Neural crest cell (in vitro differentiated cells): Measurements from ENCODE around the gene NOTUM. TPM values are rescaled to one million over a fixed set of nuclear protein-coding genes. Genes with fewer than 3 reads are reported as not detected.

ENCODE experiments used
- DNase-seq: peaks from one replicate; pipeline ENCODE4 v3.0.0; 2021; ENCODE audit warnings: low read depth, mixed read lengths, low spot score
- H3K27ac Mint-ChIP-seq: one replicate; pipeline ENCODE4 v1.8.0; 2021; ENCODE audit warnings: mild to moderate bottlenecking, mixed read lengths; ENCODE audit not compliant: unreplicated experiment
- H3K27me3 Mint-ChIP-seq: 2 replicates; pipeline ENCODE4 v1.8.0; 2021; ENCODE audit warnings: low read depth, mild to moderate bottlenecking, mixed read lengths
- H3K36me3 Mint-ChIP-seq: 2 replicates; pipeline ENCODE4 v1.8.0; 2021; ENCODE audit warnings: low read depth, mild to moderate bottlenecking, mixed read lengths
- H3K4me1 Mint-ChIP-seq: 2 replicates; pipeline ENCODE4 v1.8.0; 2021; ENCODE audit warnings: mixed read lengths
- H3K4me3 Mint-ChIP-seq: one replicate; pipeline ENCODE4 v1.8.0; 2021; ENCODE audit warnings: mild to moderate bottlenecking, mixed read lengths
- H3K9me3 Mint-ChIP-seq: 2 replicates; pipeline ENCODE4 v1.8.0; 2021; ENCODE audit warnings: mixed read lengths
- total RNA-seq: library from RNA; stranded (reverse); gene quantifications from 2 replicates; pipeline ENCODE4 v1.2.1, GENCODE V29; 2021
- TF ChIP-seq, protein P1 (sequence below): fragments of 200-600 bp; sonication (generic); conservative IDR thresholded peaks from 2 replicates; pipeline ENCODE4 v1.5.0; 2021; ENCODE audit warnings: antibody characterized with exemption, mild to moderate bottlenecking

NOTUM gene
- total RNA-seq, 1 donor from 2014 or later = 6.3 TPM

DNA sequence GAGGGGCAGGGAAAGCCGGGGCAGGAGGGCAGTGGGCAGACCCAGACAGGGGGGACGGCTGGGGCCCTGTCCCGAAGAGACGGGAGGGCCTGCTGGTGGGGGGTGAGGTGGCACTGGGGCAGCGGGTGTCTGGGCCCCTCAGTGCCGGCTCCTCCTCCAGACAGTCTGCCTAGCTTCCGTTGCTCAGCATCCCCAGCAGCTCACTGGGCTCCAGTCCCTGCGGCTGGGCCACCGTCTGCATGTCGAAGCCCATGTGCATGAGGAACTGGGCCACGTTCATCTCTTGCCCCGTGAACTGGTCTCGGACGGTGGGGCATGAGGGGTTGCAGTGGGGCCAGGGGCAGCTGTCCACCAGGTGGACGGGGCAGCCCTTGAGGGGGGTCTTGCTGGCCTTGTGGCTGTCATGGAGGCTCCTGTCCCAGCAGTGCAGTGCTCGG lies 8.2 kb downstream of the NOTUM start:
- H3K27ac Mint-ChIP-seq = no peak overlapping the region
- peaks cover 6% of the 10 kb centered on the region for H3K27me3 Mint-ChIP-seq
- peaks cover 14% of the 10 kb centered on the region for H3K4me1 Mint-ChIP-seq
- no peaks in the 10 kb centered on the region for H3K9me3 Mint-ChIP-seq
- TF ChIP-seq, protein P1, sequence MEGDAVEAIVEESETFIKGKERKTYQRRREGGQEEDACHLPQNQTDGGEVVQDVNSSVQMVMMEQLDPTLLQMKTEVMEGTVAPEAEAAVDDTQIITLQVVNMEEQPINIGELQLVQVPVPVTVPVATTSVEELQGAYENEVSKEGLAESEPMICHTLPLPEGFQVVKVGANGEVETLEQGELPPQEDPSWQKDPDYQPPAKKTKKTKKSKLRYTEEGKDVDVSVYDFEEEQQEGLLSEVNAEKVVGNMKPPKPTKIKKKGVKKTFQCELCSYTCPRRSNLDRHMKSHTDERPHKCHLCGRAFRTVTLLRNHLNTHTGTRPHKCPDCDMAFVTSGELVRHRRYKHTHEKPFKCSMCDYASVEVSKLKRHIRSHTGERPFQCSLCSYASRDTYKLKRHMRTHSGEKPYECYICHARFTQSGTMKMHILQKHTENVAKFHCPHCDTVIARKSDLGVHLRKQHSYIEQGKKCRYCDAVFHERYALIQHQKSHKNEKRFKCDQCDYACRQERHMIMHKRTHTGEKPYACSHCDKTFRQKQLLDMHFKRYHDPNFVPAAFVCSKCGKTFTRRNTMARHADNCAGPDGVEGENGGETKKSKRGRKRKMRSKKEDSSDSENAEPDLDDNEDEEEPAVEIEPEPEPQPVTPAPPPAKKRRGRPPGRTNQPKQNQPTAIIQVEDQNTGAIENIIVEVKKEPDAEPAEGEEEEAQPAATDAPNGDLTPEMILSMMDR = no peak
- no peak overlapping the region for H3K4me3 Mint-ChIP-seq
- H3K36me3 Mint-ChIP-seq = no peaks in the 10 kb centered on the region
- DNase-seq = no peak

DNA sequence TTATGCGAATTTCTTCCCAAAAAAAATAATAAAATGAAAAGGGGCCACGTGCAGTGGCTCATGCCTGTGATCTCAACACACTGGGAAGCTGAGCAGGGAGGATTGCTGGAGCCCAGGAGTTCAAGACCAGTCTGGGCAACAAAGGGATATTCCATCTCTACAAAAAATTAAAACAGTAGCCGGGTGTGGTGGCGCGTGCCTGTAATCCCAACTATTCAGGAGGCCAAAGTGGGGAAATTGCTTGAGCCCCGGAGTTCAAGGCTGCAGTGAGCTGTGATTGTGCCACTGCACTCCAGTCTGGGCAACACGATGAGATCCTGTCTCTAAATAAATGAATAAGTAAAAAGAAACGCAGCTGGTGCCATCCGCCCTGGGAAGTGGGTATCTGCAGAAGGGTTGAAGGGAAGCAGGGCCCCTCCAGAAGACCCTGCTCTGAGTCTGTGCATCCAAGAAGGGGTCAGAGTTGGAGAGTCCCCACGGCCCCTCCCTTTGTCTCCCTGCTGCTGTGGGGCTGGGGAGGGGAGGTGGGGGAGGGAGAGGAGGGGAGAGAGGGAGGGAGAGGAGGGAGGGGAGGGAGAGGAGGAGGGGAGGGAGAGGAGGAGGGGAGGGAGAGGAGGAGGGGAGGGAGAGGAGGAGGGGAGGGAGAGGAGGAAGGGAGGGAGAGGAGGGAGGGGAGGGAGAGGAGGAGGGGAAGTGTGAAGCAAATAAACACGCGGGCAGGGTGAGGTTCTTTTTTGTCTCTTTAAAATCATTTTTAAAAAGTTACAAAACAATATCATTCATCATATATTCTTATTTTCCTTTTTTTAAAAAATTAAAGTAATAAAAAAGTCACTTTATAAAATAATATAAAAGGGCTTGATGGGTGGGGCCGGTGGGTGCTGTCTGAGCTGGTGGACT lies 9.0 kb downstream of the NOTUM start:
- Mint-ChIP-seq H3K27ac (no peak overlapping the region), H3K36me3 (no peaks in the 10 kb centered on the region), H3K27me3 (peaks cover under 1% of the 10 kb centered on the region), H3K4me3 (no peak overlapping the region), H3K4me1 (peaks cover 14% of the 10 kb centered on the region), H3K9me3 (no peaks in the 10 kb centered on the region)
- TF ChIP-seq, protein P1 = no peak
- DNase-seq = no peak

DNA sequence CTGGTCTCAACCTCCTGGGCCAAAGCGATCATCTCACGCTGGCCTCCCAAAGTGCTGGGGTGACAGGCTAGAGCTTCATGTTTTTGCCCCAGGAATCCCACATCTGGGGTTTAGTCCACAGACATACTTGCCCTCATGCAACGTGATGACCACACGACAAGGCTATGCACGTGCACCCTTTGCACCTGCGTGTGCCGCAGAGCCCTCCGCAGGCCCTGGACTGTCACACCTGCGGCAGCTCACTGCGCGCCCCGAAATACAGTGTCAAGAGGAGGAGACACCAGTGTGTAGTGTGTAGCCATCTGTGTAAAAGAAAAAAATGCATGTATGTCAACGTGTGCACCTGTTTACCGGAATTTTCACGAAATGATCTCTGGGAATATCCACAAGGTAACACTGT lies 10.5 kb downstream of the NOTUM start:
- H3K4me3 Mint-ChIP-seq = no peak overlapping the region
- no peaks in the 10 kb centered on the region for H3K9me3 Mint-ChIP-seq
- TF ChIP-seq, protein P1 = no peak
- no peak overlapping the region for H3K27ac Mint-ChIP-seq
- DNase-seq = no peak
- peaks cover 10% of the 10 kb centered on the region for H3K4me1 Mint-ChIP-seq
- H3K27me3 Mint-ChIP-seq = no peaks in the 10 kb centered on the region
- H3K36me3 Mint-ChIP-seq = no peaks in the 10 kb centered on the region

DNA sequence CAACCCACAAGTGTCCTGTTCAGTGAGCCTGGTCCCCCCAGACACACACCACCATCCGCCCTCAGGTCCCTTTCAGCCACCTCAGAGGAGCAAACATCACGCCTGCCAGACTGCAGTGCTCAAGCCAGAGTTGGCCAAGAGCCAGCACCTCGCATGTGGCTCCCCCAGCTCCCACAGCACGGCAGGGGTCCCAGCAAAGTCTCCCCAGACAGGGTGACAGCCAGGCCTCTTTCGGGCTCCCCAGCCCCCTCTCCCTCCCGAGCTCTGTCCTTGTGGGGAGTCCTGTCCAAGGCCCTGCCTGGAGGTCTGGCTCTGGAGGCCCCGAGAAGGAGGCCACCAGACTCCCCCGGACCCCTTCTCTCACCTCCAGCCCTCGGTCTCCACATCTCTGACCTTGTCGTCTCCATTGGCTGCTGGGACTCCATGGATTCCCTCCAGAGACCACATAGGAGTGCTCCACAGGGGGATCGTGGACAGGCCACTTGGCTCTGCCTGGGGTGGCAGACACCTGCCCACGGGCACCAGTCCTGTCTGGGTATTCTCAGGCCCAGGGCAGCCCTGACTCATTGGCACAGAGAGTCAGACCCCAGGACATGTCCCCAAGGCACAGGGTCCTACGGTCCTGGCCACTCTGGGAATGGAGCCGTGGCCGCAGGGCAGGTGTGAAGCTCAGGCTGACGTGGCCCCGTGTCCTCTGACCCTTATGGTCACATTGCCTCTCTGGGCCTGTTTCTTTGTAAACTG lies 12.2 kb downstream of the NOTUM start:
- TF ChIP-seq, protein P1 = no peak
- H3K36me3 Mint-ChIP-seq = no peaks in the 10 kb centered on the region
- H3K9me3 Mint-ChIP-seq = no peaks in the 10 kb centered on the region
- DNase-seq = no peak
- H3K4me1 Mint-ChIP-seq = peaks cover 10% of the 10 kb centered on the region
- no peak overlapping the region for H3K27ac Mint-ChIP-seq
- H3K27me3 Mint-ChIP-seq = no peaks in the 10 kb centered on the region
- H3K4me3 Mint-ChIP-seq = no peak overlapping the region

DNA sequence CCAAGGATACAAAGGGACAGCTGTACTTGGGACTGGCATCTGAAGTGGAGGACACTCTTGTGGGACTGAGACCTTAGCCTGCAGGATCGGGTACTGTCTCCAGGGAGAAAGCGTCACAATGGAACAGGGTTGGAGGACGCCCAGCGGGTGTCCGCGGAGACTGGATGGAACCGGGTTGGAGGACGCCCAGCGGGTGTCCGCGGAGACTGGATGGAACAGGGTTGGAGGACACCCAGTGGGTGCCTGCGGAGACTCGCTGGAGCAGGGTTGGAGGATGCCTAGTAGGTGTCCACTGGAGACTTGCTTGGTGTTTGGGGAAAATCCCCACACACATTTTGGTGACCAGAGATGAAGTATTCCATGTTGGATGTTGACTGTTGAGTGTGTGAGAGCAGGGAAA lies 13.8 kb downstream of the NOTUM start, which contains the start of gene MYADML2:
Gene MYADML2 (minus strand): TSS at position 45 of the 400 bp plus-strand sequence. CDS start 5,492 bp downstream, outside the sequence.
- Mint-ChIP-seq H3K27ac (peak within 1 kb of the TSS; percentile 67), H3K4me1 (peaks cover 13% of the 10 kb centered on the region), H3K4me3 (no peak within 1 kb of the TSS), H3K9me3 (no peaks in the 10 kb centered on the region), H3K27me3 (no peaks in the 10 kb centered on the region), H3K36me3 (no peaks in the 10 kb centered on the region)
- TF ChIP-seq, protein P1 = no peak
- DNase-seq = no peak
